ENCODE data around the gene HOMER2. TPM values are rescaled to one million over a fixed set of nuclear protein-coding genes. Genes with fewer than 3 reads are reported as not detected.

The HOMER2 gene
- total RNA-seq, 4 donors from 2014 or later = 30.9 to 59.0 (median 39.4) TPM

DNA sequence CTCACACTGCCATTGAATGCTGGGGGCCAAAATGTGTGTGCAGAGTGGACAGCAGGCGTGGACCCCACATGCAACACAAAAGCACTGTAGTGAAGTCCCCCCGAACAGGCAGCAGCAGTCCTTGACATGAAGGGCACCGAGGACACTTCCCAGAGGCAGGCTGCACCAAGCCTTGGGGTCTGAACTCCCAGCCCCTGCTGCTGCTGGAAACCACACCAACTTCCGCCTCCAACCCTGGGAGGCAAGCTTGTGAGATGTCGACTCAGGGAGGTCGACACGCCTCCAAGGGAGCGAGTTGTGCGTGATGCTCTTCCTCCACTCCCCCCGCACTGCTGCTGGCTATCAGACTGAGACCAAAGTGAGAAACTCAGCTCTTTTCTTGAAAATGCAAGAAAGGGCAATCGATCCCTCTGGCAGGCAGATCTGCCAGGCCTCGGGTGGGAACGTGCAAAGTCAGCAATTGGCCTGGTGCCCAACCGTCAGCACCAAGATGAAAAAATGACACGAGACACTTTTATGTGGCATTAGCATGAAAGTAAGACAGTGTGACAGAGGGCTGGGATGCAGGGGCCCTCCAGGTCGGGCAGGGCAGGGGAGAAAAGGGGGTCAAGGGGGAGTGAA is 99.5 kb downstream of the HOMER2 start:
- H3K36me3 ChIP-seq = peaks cover 0 to 16% (median 0%) of the 10 kb centered on the region in 3 donors
- TF ChIP-seq, protein P1, sequence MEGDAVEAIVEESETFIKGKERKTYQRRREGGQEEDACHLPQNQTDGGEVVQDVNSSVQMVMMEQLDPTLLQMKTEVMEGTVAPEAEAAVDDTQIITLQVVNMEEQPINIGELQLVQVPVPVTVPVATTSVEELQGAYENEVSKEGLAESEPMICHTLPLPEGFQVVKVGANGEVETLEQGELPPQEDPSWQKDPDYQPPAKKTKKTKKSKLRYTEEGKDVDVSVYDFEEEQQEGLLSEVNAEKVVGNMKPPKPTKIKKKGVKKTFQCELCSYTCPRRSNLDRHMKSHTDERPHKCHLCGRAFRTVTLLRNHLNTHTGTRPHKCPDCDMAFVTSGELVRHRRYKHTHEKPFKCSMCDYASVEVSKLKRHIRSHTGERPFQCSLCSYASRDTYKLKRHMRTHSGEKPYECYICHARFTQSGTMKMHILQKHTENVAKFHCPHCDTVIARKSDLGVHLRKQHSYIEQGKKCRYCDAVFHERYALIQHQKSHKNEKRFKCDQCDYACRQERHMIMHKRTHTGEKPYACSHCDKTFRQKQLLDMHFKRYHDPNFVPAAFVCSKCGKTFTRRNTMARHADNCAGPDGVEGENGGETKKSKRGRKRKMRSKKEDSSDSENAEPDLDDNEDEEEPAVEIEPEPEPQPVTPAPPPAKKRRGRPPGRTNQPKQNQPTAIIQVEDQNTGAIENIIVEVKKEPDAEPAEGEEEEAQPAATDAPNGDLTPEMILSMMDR (IDR thresholded peaks at IDR 0.05) = no peak
- TF ChIP-seq POLR2A (IDR thresholded peaks at IDR 0.05) = no peak
- no peak for DNase-seq
- intact Hi-C loops (cut with DNase I) = loop anchor here (5.0 kb wide), 1 partner anchor 149 kb away; no protein-coding TSS in a partner anchor
- H3K27ac ChIP-seq = no peak overlapping the region
- 40 to 52% methylated on average over 3 to 7 of the region's 16 CpGs for WGBS, 2 donors
- no peak overlapping the region for H3K4me3 ChIP-seq
- H3K27me3 ChIP-seq = no peaks in the 10 kb centered on the region
- no peaks in the 10 kb centered on the region for H3K9me3 ChIP-seq
- peaks cover 0 to 22% (median 7%) of the 10 kb centered on the region in 3 donors for H3K4me1 ChIP-seq

DNA sequence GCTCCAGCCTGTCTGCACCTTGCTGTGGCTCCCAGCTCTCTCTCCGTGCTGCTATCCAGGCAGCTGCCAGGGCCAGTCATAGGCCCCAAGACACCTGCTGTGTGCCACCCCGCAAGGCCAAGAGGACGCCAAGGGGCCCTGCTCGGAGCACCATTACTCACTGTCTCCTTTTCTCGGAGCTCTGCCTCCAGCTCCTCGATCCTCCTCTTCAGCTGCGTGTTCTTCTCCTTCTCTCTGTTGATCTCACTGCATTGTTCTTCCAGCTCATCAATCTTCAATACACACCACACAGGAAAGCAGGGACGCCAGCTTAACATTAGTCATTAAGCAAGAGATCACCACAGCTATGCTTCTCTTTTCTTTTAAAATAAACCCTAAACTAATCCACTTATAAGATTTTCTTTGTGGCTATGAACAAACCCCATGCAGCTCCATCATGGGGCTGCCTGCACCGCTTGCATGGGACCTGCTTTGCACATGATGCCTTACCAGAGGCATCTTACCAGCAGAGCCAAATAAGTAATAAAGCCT is 100.5 kb downstream of the HOMER2 start:
- 62 to 69% methylated on average over 8 to 9 of the region's 9 CpGs for WGBS, 2 donors
- Histone ChIP-seq H3K4me1 (peaks cover 0 to 22% (median 7%) of the 10 kb centered on the region in 3 donors), H3K36me3 (peaks cover 0 to 16% (median 0%) of the 10 kb centered on the region in 3 donors), H3K27me3 (no peaks in the 10 kb centered on the region), H3K4me3 (no peak overlapping the region), H3K9me3 (no peaks in the 10 kb centered on the region), H3K27ac (no peak overlapping the region)
- no peak for DNase-seq
- no peak for TF ChIP-seq POLR2A (IDR thresholded peaks at IDR 0.05)
- TF ChIP-seq, protein P1 (IDR thresholded peaks at IDR 0.05) = no peak
- intact Hi-C loops (cut with DNase I) = loop anchor here (5.0 kb wide), 1 partner anchor 150 kb away; no protein-coding TSS in a partner anchor

DNA sequence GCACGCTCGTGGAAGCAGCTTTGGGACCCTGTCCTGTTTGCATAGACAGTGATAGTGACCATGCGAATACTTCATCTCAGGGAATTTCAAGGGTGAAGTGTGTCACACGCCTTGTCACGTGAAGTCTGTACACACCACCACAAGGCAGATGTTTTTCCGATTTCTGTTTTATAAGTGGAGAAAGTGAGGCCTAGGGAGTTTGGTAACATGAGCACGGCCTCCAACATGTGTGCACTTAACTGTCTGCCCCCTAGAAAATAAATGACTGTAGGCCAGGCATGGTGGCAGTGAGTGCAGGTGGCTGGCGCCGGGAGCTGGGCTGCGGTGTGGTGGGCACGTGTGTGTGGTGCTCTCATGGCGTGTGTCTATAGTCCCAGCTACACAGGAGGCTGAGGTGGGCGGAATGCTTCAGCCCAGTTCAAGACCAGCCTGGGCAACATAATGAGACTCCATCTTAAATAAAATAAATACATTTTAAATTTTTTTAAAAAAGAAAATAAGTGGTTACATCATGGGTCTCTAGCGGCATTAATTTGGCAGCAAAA is 101.1 kb downstream of the HOMER2 start:
- intact Hi-C loops (cut with DNase I) = loop anchor here (5.0 kb wide), 1 partner anchor 151 kb away; no protein-coding TSS in a partner anchor
- peaks cover 0 to 16% (median 0%) of the 10 kb centered on the region in 3 donors for H3K36me3 ChIP-seq
- no peaks in the 10 kb centered on the region for H3K9me3 ChIP-seq
- no peak for DNase-seq
- TF ChIP-seq, protein P1 (IDR thresholded peaks at IDR 0.05) = no peak
- no peak for TF ChIP-seq POLR2A (IDR thresholded peaks at IDR 0.05)
- peaks cover 0 to 22% (median 7%) of the 10 kb centered on the region in 3 donors for H3K4me1 ChIP-seq
- WGBS, 2 donors = 82 to 92% methylated on average over 14 of the region's 14 CpGs
- H3K4me3 ChIP-seq = no peak overlapping the region
- H3K27ac ChIP-seq = no peak overlapping the region
- H3K27me3 ChIP-seq = no peaks in the 10 kb centered on the region

DNA sequence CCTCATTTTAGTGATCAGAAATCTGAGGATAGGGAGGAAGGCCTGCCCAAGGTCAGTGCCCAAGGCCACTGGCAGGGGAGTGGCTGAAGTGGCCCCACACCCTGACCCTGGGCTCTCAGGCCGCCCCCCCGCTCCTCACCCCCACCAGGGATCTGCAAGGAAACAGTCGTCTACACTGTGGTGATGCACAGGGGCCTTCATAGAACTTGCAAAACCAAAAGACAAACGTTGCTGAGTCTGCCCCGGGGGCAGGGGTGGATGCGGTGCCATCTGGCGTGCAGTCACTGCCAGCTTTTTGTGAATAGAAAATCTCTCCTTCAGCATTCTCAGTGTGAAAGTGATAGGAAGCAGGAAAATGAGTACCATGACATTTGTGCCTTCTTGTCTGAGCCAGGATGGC is 101.8 kb downstream of the HOMER2 start:
- 30 to 50% methylated on average over 4 of the region's 7 CpGs for WGBS, 2 donors
- no peak overlapping the region for H3K27ac ChIP-seq
- H3K27me3 ChIP-seq = no peaks in the 10 kb centered on the region
- H3K4me1 ChIP-seq = peaks cover 0 to 22% (median 7%) of the 10 kb centered on the region in 3 donors
- TF ChIP-seq, protein P1 (IDR thresholded peaks at IDR 0.05) = no peak
- TF ChIP-seq POLR2A (IDR thresholded peaks at IDR 0.05) = no peak
- peaks cover 0 to 16% (median 0%) of the 10 kb centered on the region in 3 donors for H3K36me3 ChIP-seq
- no peak overlapping the region for H3K4me3 ChIP-seq
- H3K9me3 ChIP-seq = no peaks in the 10 kb centered on the region
- intact Hi-C loops (cut with DNase I) = loop anchor here (5.0 kb wide), 1 partner anchor 152 kb away; no protein-coding TSS in a partner anchor
- no peak for DNase-seq

Measured in esophagus squamous epithelium (tissue), 5 donors.